Calu3 (cell line): ENCODE measurements around the gene CEP70. TPM values are rescaled to one million over a fixed set of nuclear protein-coding genes. Genes with fewer than 3 reads are reported as not detected.

Experiments used
- BruUV-seq: library from RNA; stranded (reverse); fragments of 400-500 nt; replicated peaks from 2 replicates; lab custom pipeline; 2021; lab: Mats Ljungman, UMichigan
- CTCF ChIA-PET: fragments of 300-600 bp; sonication (Branson Sonifier 250); formaldehyde crosslinking; loops from one replicate; lab custom pipeline; 2022; ENCODE audit warnings: antibody characterized with exemption; lab: Charles Lee
- DNase-seq: peaks from one replicate; pipeline ENCODE4 v3.0.0; 2022
- H3K27ac Mint-ChIP-seq: one replicate; pipeline ENCODE4 v1.8.0; 2022; ENCODE audit warnings: mixed read lengths; ENCODE audit not compliant: unreplicated experiment
- H3K27me3 Mint-ChIP-seq: one replicate; pipeline ENCODE4 v1.8.0; 2022; ENCODE audit warnings: mixed read lengths; ENCODE audit not compliant: unreplicated experiment
- H3K36me3 Mint-ChIP-seq: one replicate; pipeline ENCODE4 v1.8.0; 2022; ENCODE audit warnings: mild to moderate bottlenecking, moderate library complexity, mixed read lengths; ENCODE audit not compliant: insufficient read depth, unreplicated experiment
- H3K4me1 Mint-ChIP-seq: one replicate; pipeline ENCODE4 v1.8.0; 2022; ENCODE audit warnings: mild to moderate bottlenecking, low read depth, mixed read lengths; ENCODE audit not compliant: unreplicated experiment
- H3K4me3 Mint-ChIP-seq: one replicate; pipeline ENCODE4 v1.8.0; 2022; ENCODE audit warnings: mild to moderate bottlenecking, low read depth, moderate library complexity, mixed read lengths; ENCODE audit not compliant: unreplicated experiment
- H3K9me3 Mint-ChIP-seq: one replicate; pipeline ENCODE4 v1.8.0; 2022; ENCODE audit warnings: low read depth, mixed read lengths; ENCODE audit not compliant: unreplicated experiment
- intact Hi-C: fragments of 100-400 bp; cut with micrococcal nuclease; formaldehyde crosslinking; loops from one replicate; pipeline ENCODE4 v1.10.0; 2022; ENCODE audit not compliant: unreplicated experiment
- total RNA-seq: library from RNA; stranded (reverse); gene quantifications from 2 replicates; pipeline ENCODE4 v1.2.3, GENCODE V29; 2022
- TF ChIP-seq, protein P1 (sequence below): fragments of 200-600 bp; IDR thresholded peaks from one replicate; pipeline ENCODE4 v1.8.0; 2022; ENCODE audit warnings: antibody characterized with exemption; ENCODE audit not compliant: unreplicated experiment

The CEP70 gene
- total RNA-seq, 1 experiment from 2014 or later, result 99.1 TPM

DNA sequence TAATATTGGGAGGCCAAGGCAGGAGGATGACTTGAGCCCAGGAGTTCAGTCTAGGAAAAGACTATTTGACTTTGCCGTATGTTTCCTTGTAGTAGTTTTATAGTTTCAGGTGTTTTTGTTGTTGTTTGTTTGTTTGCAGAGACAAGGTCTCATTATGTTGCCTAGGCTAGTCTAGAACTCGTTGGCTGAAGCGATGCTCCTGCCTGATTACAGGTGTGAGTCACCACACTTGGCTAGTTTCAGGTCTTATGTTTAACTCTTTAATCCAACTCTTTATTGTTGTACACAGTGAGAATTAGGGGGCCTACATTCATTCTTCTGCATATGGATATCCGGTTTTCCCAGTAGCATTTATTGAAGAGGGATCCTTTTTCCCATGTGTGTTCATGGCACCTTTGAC, 46.5 kb upstream of the CEP70 start:
- Mint-ChIP-seq H3K36me3 (peaks cover 21% of the 10 kb centered on the region), H3K9me3 (peaks cover 11% of the 10 kb centered on the region), H3K4me1 (no peaks in the 10 kb centered on the region), H3K27ac (no peak overlapping the region), H3K27me3 (no peaks in the 10 kb centered on the region), H3K4me3 (no peak overlapping the region)
- CTCF ChIA-PET, result interaction anchor here (0.6 kb wide), 1 partner anchor 85 kb away, joined by 3 read pairs; no protein-coding TSS in a partner anchor
- BruUV-seq, result no TSS peak
- intact Hi-C loops, result no loop called here
- no peak for DNase-seq
- TF ChIP-seq, protein P1, sequence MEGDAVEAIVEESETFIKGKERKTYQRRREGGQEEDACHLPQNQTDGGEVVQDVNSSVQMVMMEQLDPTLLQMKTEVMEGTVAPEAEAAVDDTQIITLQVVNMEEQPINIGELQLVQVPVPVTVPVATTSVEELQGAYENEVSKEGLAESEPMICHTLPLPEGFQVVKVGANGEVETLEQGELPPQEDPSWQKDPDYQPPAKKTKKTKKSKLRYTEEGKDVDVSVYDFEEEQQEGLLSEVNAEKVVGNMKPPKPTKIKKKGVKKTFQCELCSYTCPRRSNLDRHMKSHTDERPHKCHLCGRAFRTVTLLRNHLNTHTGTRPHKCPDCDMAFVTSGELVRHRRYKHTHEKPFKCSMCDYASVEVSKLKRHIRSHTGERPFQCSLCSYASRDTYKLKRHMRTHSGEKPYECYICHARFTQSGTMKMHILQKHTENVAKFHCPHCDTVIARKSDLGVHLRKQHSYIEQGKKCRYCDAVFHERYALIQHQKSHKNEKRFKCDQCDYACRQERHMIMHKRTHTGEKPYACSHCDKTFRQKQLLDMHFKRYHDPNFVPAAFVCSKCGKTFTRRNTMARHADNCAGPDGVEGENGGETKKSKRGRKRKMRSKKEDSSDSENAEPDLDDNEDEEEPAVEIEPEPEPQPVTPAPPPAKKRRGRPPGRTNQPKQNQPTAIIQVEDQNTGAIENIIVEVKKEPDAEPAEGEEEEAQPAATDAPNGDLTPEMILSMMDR, result no peak

DNA sequence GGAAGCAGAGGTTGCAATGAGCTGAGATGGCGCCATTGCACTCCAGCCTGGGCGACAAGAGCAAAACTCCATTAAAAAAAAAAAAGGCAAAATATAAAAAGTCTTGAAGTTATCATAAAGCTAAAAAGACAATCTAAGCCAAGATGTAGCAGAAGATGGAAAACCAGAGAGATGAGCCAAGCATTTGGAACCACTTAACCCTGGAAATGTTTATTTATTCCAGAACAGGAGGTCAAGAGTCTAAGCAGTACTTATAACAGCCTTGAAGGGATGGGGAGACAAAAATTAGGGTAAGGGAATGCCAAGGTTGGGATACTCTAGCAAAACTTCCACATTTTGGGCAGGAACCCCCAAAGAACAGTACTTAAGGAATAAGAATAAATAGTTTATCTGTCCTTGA, 44.6 kb upstream of the CEP70 start:
- no peak for DNase-seq
- no TSS peak for BruUV-seq
- no peaks in the 10 kb centered on the region for H3K27me3 Mint-ChIP-seq
- H3K9me3 Mint-ChIP-seq, result peaks cover 5% of the 10 kb centered on the region
- no peak overlapping the region for H3K4me3 Mint-ChIP-seq
- H3K4me1 Mint-ChIP-seq, result no peaks in the 10 kb centered on the region
- no peak overlapping the region for H3K27ac Mint-ChIP-seq
- intact Hi-C loops, result no loop called here
- peaks cover 10% of the 10 kb centered on the region for H3K36me3 Mint-ChIP-seq
- CTCF ChIA-PET, result interaction anchor here (0.6 kb wide), 2 partner anchors 277 to 1770 kb away, joined by 3 read pairs; no protein-coding TSS in a partner anchor
- TF ChIP-seq, protein P1, result no peak

DNA sequence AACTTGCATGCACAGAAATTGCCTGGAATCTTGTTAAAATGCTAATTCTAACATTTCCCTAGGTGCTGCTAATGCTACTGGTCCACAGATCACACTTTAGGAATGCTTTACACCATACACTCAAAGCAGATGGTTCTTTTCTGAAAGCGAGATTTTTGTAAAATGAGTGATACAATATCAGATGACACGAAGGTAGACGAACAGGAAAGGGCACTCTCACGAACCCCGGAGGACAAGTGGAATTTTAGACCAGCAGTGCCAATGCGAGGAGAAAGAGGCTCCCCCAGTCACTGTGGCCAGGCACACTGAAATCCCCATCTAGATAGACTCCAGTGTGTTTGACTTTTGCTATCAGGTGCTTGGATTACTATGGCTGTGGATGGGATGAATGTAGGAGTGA, 35.5 kb upstream of the CEP70 start:
- Mint-ChIP-seq H3K9me3 (no peaks in the 10 kb centered on the region), H3K27ac (no peak overlapping the region), H3K4me1 (no peaks in the 10 kb centered on the region), H3K4me3 (no peak overlapping the region), H3K36me3 (peaks cover 12% of the 10 kb centered on the region), H3K27me3 (no peaks in the 10 kb centered on the region)
- no peak for DNase-seq
- TF ChIP-seq, protein P1, result no peak
- CTCF ChIA-PET, result no interaction called here
- intact Hi-C loops, result no loop called here
- BruUV-seq, result no TSS peak

DNA sequence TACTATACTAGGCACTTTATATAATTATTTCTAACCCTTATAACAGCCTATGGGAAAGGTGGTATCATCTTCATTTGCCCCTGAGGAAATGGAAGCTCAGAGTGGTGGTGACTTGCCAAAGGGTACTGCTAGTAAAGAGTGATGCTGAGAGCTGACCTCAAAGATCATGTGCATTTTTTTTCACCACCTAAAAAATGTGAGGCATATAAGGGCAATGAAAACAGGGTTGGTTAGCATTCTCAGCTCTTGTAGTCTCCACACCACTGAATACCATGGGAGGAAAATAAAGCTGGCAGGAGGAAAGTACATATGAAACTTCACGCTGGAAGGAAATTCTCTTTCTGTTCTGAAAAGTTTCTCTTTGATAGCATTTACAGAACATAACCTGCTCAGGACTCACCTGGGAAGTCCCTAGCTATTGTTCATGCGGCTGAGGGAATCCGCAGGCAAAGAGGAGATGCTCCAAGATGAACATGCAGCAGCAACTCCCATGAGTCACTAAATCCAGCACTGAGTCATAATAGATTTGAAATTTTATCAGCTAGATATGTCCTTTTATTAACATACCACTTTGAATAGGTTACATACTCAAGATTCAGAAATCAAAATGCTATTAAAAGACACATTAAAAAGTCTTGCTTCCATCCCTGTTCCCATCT, 31.8 kb upstream of the CEP70 start:
- Mint-ChIP-seq H3K4me1 (no peaks in the 10 kb centered on the region), H3K27ac (no peak overlapping the region), H3K27me3 (no peaks in the 10 kb centered on the region), H3K36me3 (peaks cover 17% of the 10 kb centered on the region), H3K4me3 (no peak overlapping the region), H3K9me3 (no peaks in the 10 kb centered on the region)
- CTCF ChIA-PET, result interaction anchor here (0.9 to 1.9 kb wide), 3 partner anchors 61 to 290 kb away, joined by 3 to 8 read pairs (median 3); no protein-coding TSS in a partner anchor
- DNase-seq, result no peak
- no TSS peak for BruUV-seq
- TF ChIP-seq, protein P1, result no peak
- intact Hi-C loops, result no loop called here
